Colonic mucosa (tissue), 4 donors: ENCODE measurements around the gene CTLA4. TPM values are rescaled to one million over a fixed set of nuclear protein-coding genes. Genes with fewer than 3 reads are reported as not detected.

Experiments used
- DNase-seq: peaks from one replicate; pipeline ENCODE4 v3.0.0-alpha.2; 2020
- H3K27ac ChIP-seq: fragments of 200-600 bp; one replicate; pipeline ENCODE4 v1.8.0; 2021
- H3K27me3 ChIP-seq: fragments of 200-600 bp; one replicate; pipeline ENCODE4 v1.8.0; 2021
- H3K36me3 ChIP-seq: fragments of 200-600 bp; one replicate; pipeline ENCODE4 v1.8.0; 2021
- H3K4me1 ChIP-seq: fragments of 200-600 bp; one replicate; pipeline ENCODE4 v1.8.0; 2021; ENCODE audit warnings: mild to moderate bottlenecking
- H3K4me3 ChIP-seq: fragments of 200-600 bp; one replicate; pipeline ENCODE4 v1.8.0; 2021
- H3K9ac ChIP-seq, 2 donors: one replicate each; pipeline ENCODE4 v1.7.0; 2013; ENCODE audit warnings: control low read depth in 2 of 2, low read depth in 2 of 2, low read length in 2 of 2
- H3K9me3 ChIP-seq: fragments of 200-600 bp; one replicate; pipeline ENCODE4 v1.8.0; 2021
- intact Hi-C: fragments of 100-400 bp; cut with DNase I; formaldehyde crosslinking; loops from one replicate; pipeline ENCODE4 v1.14.1; 2022
- total RNA-seq, 2 donors: library from RNA; stranded (reverse); fragmentation: NEBNext Ultra II Directional in 1 of 2; extraction: Animal tissue kit (Norgen Biotek cat#: 25700) in 1 of 2; gene quantifications; one replicate each; pipeline ENCODE4 v1.2.1, GENCODE V29; 2021
- TF ChIP-seq, protein P1 (sequence below): fragments of 200-600 bp; IDR thresholded peaks from one replicate; pipeline ENCODE4 v1.8.0; 2022; ENCODE audit warnings: antibody characterized with exemption, mild to moderate bottlenecking
- donor health status: healthy.
- donor health status: DM: no; HTN: no; CAD: no.
- donor health status: DM: no; HTN: no; CAD: no.

The CTLA4 gene
- total RNA-seq, 2 donors from 2014 or later: 0.56 to 0.84 TPM

GRCh38 chr2:203846490-203847105 lies 21.0 kb upstream of the CTLA4 start:
- no peak overlapping the region for H3K27ac ChIP-seq
- no peak for DNase-seq
- H3K4me3 ChIP-seq: no peak overlapping the region
- TF ChIP-seq, protein P1, sequence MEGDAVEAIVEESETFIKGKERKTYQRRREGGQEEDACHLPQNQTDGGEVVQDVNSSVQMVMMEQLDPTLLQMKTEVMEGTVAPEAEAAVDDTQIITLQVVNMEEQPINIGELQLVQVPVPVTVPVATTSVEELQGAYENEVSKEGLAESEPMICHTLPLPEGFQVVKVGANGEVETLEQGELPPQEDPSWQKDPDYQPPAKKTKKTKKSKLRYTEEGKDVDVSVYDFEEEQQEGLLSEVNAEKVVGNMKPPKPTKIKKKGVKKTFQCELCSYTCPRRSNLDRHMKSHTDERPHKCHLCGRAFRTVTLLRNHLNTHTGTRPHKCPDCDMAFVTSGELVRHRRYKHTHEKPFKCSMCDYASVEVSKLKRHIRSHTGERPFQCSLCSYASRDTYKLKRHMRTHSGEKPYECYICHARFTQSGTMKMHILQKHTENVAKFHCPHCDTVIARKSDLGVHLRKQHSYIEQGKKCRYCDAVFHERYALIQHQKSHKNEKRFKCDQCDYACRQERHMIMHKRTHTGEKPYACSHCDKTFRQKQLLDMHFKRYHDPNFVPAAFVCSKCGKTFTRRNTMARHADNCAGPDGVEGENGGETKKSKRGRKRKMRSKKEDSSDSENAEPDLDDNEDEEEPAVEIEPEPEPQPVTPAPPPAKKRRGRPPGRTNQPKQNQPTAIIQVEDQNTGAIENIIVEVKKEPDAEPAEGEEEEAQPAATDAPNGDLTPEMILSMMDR: no peak
- intact Hi-C loops: no loop called here
- H3K36me3 ChIP-seq: no peaks in the 10 kb centered on the region
- no peaks in the 10 kb centered on the region for H3K27me3 ChIP-seq
- no peaks in the 10 kb centered on the region for H3K9me3 ChIP-seq
- H3K4me1 ChIP-seq: no peaks in the 10 kb centered on the region
- H3K9ac ChIP-seq: no peak overlapping the region

- no peak overlapping the region for H3K27ac ChIP-seq
- TF ChIP-seq, protein P1: no peak
- no peak for DNase-seq
- no peaks in the 10 kb centered on the region for H3K4me1 ChIP-seq
- intact Hi-C loops: no loop called here
- no peak overlapping the region for H3K4me3 ChIP-seq
- H3K36me3 ChIP-seq: no peaks in the 10 kb centered on the region
- no peak overlapping the region for H3K9ac ChIP-seq
- H3K27me3 ChIP-seq: no peaks in the 10 kb centered on the region
- H3K9me3 ChIP-seq: no peaks in the 10 kb centered on the region
These were observed 18.6 kb upstream of the CTLA4 start for GRCh38 chr2:203849010-203849409.

- Histone ChIP-seq H3K9ac (no peak overlapping the region), H3K4me3 (no peak overlapping the region), H3K9me3 (no peaks in the 10 kb centered on the region), H3K36me3 (no peaks in the 10 kb centered on the region), H3K27me3 (no peaks in the 10 kb centered on the region), H3K27ac (no peak overlapping the region), H3K4me1 (no peaks in the 10 kb centered on the region)
- DNase-seq: no peak
- intact Hi-C loops: no loop called here
- TF ChIP-seq, protein P1: no peak
These were observed 14.8 kb upstream of the CTLA4 start for GRCh38 chr2:203852760-203853159.

- TF ChIP-seq, protein P1: no peak
These were observed 14.3 kb upstream of the CTLA4 start for GRCh38 chr2:203853271-203853670.

GRCh38 chr2:203853722-203854121 lies 13.8 kb upstream of the CTLA4 start:
- Histone ChIP-seq H3K27me3 (no peaks in the 10 kb centered on the region), H3K9ac (no peak overlapping the region), H3K4me3 (no peak overlapping the region), H3K27ac (no peak overlapping the region), H3K9me3 (no peaks in the 10 kb centered on the region), H3K4me1 (no peaks in the 10 kb centered on the region), H3K36me3 (no peaks in the 10 kb centered on the region)
- TF ChIP-seq, protein P1: no peak
- DNase-seq: no peak
- intact Hi-C loops: no loop called here

More at GRCh38 chr2:203853271-203853670, 14.3 kb upstream of the CTLA4 start:
- H3K9me3 ChIP-seq: no peaks in the 10 kb centered on the region
- DNase-seq: no peak
- H3K36me3 ChIP-seq: no peaks in the 10 kb centered on the region
- no peaks in the 10 kb centered on the region for H3K27me3 ChIP-seq
- H3K9ac ChIP-seq: no peak overlapping the region
- no peak overlapping the region for H3K27ac ChIP-seq
- intact Hi-C loops: no loop called here
- H3K4me3 ChIP-seq: no peak overlapping the region
- no peaks in the 10 kb centered on the region for H3K4me1 ChIP-seq
